IMR-90 (cell line): ENCODE data around the gene SLC27A1.

ENCODE experiments used
- CTCF ChIP-seq: conservative IDR thresholded peaks from 2 replicates; pipeline ENCODE4 v1.5.1; 2012; ENCODE audit warnings: mild to moderate bottlenecking, low read depth, low read length, improper control_type of control experiment
- ELK1 ChIP-seq: fragments of 150-350 bp; IDR thresholded peaks from 2 replicates; pipeline ENCODE4 v1.6.1; 2016; ENCODE audit warnings: low read depth, mild to moderate bottlenecking, low read length, moderate library complexity, borderline replicate concordance
- MXI1 ChIP-seq: IDR thresholded peaks from 2 replicates; pipeline ENCODE4 v1.6.1; 2012; ENCODE audit warnings: low read depth, mild to moderate bottlenecking, low read length, moderate library complexity, borderline replicate concordance
- POLR2A ChIP-seq: IDR thresholded peaks from 2 replicates; pipeline ENCODE4 v1.6.1; 2012; ENCODE audit warnings: mild to moderate bottlenecking, low read depth, low read length
- RAD21 ChIP-seq: IDR thresholded peaks from 2 replicates; pipeline ENCODE4 v1.6.1; 2012; ENCODE audit warnings: low read length, improper control_type of control experiment
- RFX5 ChIP-seq: IDR thresholded peaks from 2 replicates; pipeline ENCODE4 v1.8.0; 2012; ENCODE audit warnings: low read depth, mild to moderate bottlenecking, low read length, moderate library complexity
- SMC3 ChIP-seq: fragments of 150-350 bp; IDR thresholded peaks from 2 replicates; pipeline ENCODE4 v1.6.1; 2016; ENCODE audit warnings: low read depth, mild to moderate bottlenecking, antibody characterized with exemption, low read length, moderate library complexity

GRCh38 chr19:17456127-17456526 is 14.2 kb upstream of the SLC27A1 start:
- TF ChIP-seq SMC3 (no peak), POLR2A (no peak), RFX5 (no peak), MXI1 (no peak), RAD21 (no peak), CTCF (no peak), ELK1 (no peak)
